ENCODE measurements around the gene TSNAXIP1. TPM values are rescaled to one million over a fixed set of nuclear protein-coding genes. Genes with fewer than 3 reads are reported as not detected.

TSNAXIP1 gene
- total RNA-seq, 5 donors from 2014 or later (not counting 1 experiment from before 2014, with no cell fraction given) = 0.30 to 0.45 (median 0.37) TPM

DNA sequence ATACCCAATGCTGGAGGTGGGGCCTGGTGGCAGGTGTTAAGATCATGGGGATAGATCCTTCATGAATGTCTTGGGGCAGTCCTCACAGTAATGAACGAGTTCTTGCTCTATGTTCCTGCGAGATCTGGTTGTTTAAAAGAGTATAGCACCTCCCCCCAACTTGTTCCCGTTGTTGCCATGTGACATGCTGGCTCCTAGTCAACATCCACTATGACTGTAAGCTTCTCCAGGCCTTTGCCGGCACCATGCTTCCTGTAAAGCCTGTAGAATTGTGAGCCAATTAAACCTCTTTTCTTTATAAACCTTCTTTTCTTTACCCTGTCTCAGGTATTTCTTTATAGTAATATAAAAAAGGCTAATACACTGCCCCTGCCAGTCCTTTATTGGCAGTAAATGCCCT is 33.6 kb upstream of the TSNAXIP1 start:
- ChIA-PET CTCF (no interaction called here), POLR2A (no interaction called here)
- Histone ChIP-seq H3K36me3 (ENCODE audit: control insufficient read depth in 2 of 2, extremely low read depth in 1 of 2, insufficient read depth in 1 of 2, low read length in 1 of 2) (peaks cover 9 to 23% of the 10 kb centered on the region in 2 donors), H3K4me1 (ENCODE audit: control insufficient read depth in 1 of 2, extremely low read depth in 1 of 2, insufficient read depth in 2 of 2, low read length in 2 of 2) (no peaks in the 10 kb centered on the region), H3K27me3 (replicated peaks in 1 of 2; ENCODE audit: control insufficient read depth in 2 of 2, extremely low read depth in 1 of 2, insufficient read depth in 2 of 2, low read length in 1 of 2) (no peaks in the 10 kb centered on the region), H3K9me3 (no peaks in the 10 kb centered on the region), H3K4me3 (ENCODE audit: control insufficient read depth in 1 of 2, extremely low read depth in 1 of 2, low read length in 1 of 2) (no peak overlapping the region), H3K27ac (ENCODE audit: low read length) (no peak overlapping the region)
- Mint-ChIP-seq H3K4me1 (peaks cover 8 to 10% (median 9%) of the 10 kb centered on the region in 3 donors), H3K9me3 (no peaks in the 10 kb centered on the region), H3K27me3 (no peaks in the 10 kb centered on the region), H3K4me3 (no peak overlapping the region), H3K36me3 (peaks cover 30% of the 10 kb centered on the region), H3K27ac (peak overlapping the region in 1 of 2 donors; percentile 16)
- ATAC-seq (replicated peaks in 1 of 4) = no peak
- no CpG with 5 or more reads among the region's 4 CpGs for WGBS (ENCODE audit: insufficient coverage)
- DNase-seq = no peak

DNA sequence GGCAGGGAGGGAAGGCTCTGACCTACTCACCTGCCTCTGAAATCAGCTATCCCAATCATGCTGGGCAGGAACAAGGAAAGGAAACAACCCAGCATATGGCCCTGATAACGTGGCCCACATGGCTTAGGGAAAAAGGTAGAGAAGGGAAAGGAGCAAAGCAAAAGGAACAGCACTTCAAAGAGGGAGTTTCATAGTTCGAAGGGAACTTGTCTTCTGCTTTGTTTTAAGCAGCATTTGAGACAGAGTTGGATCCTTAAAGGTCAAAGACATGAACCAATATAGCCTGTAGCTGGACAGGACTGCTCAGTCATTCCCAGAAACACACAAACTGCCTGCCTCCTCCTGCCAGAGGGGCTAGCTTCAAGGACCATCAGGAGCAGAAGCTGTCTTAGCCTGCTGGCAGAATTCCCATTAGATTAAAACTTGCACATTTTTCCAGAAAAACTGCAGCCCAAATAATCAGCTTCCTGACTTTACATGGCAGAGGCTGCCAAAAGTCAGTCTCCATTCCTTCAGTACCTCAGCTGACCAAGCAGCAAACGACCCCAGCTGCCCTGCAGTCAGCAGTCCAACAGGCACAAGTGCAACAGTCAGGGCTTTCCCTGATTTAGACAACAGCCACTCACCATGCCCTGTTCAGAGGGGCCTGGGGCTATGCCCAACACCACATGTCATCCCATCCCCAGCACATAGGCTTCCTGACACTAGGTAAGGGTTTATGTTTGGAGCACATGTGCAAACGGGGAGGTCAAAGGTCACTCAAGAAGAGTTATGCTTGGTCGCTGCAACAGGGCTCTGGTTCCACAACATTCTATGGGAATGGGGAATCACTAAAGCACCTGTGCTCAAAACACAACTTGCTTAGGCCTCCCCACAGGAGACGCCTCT is 32.9 kb upstream of the TSNAXIP1 start:
- ATAC-seq (replicated peaks in 1 of 4) (no peak), DNase-seq (no peak)
- no peaks in the 10 kb centered on the region for H3K27me3 ChIP-seq (replicated peaks in 1 of 2; ENCODE audit: control insufficient read depth in 2 of 2, extremely low read depth in 1 of 2, insufficient read depth in 2 of 2, low read length in 1 of 2)
- WGBS (ENCODE audit: insufficient coverage) = 66% methylated on average over 3 of the region's 6 CpGs
- H3K27ac ChIP-seq (ENCODE audit: low read length) = no peak overlapping the region
- ChIA-PET POLR2A (no interaction called here), CTCF (no interaction called here)
- peaks cover 9 to 10% (median 10%) of the 10 kb centered on the region in 3 donors for H3K4me1 Mint-ChIP-seq
- H3K9me3 ChIP-seq = no peaks in the 10 kb centered on the region
- peaks cover 30% of the 10 kb centered on the region for H3K36me3 Mint-ChIP-seq
- no peaks in the 10 kb centered on the region for H3K4me1 ChIP-seq (ENCODE audit: control insufficient read depth in 1 of 2, extremely low read depth in 1 of 2, insufficient read depth in 2 of 2, low read length in 2 of 2)
- no peaks in the 10 kb centered on the region for H3K9me3 Mint-ChIP-seq
- H3K27me3 Mint-ChIP-seq = no peaks in the 10 kb centered on the region
- H3K4me3 Mint-ChIP-seq = no peak overlapping the region
- H3K27ac Mint-ChIP-seq = no peak overlapping the region
- peaks cover 9 to 19% of the 10 kb centered on the region in 2 donors for H3K36me3 ChIP-seq (ENCODE audit: control insufficient read depth in 2 of 2, extremely low read depth in 1 of 2, insufficient read depth in 1 of 2, low read length in 1 of 2)
- no peak overlapping the region for H3K4me3 ChIP-seq (ENCODE audit: control insufficient read depth in 1 of 2, extremely low read depth in 1 of 2, low read length in 1 of 2)

DNA sequence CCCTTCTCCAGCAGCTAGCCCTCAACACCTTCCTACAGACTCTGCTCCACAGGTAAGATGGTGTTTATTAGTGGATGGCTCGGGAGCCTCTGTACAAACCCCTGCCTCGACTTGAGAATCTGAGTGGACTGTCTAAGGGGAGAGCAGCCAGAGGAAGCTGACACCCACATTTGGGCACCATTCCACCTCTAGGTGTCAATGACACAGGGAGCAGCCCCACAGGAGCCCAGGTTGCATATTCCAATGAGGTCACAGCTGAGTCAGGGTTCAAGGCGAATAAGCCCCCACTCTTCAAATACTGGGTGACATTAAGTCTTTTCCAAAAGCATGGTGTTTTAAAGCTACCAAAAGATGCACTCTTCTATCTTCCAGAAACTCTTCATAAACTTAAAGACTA is 32.2 kb upstream of the TSNAXIP1 start:
- Mint-ChIP-seq H3K36me3 (peaks cover 30% of the 10 kb centered on the region), H3K9me3 (no peaks in the 10 kb centered on the region), H3K4me3 (no peak overlapping the region), H3K27me3 (no peaks in the 10 kb centered on the region), H3K4me1 (peaks cover 11 to 14% (median 12%) of the 10 kb centered on the region in 3 donors), H3K27ac (no peak overlapping the region)
- ChIA-PET CTCF (no interaction called here), POLR2A (no interaction called here)
- peaks cover 0 to 4% of the 10 kb centered on the region in 2 experiments for H3K4me1 ChIP-seq (ENCODE audit: control insufficient read depth in 1 of 2, extremely low read depth in 1 of 2, insufficient read depth in 2 of 2, low read length in 2 of 2)
- no peaks in the 10 kb centered on the region for H3K9me3 ChIP-seq
- H3K27ac ChIP-seq (ENCODE audit: low read length) = no peak overlapping the region
- no peak for DNase-seq
- H3K36me3 ChIP-seq (ENCODE audit: control insufficient read depth in 2 of 2, extremely low read depth in 1 of 2, insufficient read depth in 1 of 2, low read length in 1 of 2) = peaks cover 9 to 18% of the 10 kb centered on the region in 2 donors
- no peaks in the 10 kb centered on the region for H3K27me3 ChIP-seq (replicated peaks in 1 of 2; ENCODE audit: control insufficient read depth in 2 of 2, extremely low read depth in 1 of 2, insufficient read depth in 2 of 2, low read length in 1 of 2)
- no CpG with 5 or more reads among the region's 3 CpGs for WGBS (ENCODE audit: insufficient coverage)
- no peak for ATAC-seq (replicated peaks in 1 of 4)
- no peak overlapping the region for H3K4me3 ChIP-seq (ENCODE audit: control insufficient read depth in 1 of 2, extremely low read depth in 1 of 2, low read length in 1 of 2)

DNA sequence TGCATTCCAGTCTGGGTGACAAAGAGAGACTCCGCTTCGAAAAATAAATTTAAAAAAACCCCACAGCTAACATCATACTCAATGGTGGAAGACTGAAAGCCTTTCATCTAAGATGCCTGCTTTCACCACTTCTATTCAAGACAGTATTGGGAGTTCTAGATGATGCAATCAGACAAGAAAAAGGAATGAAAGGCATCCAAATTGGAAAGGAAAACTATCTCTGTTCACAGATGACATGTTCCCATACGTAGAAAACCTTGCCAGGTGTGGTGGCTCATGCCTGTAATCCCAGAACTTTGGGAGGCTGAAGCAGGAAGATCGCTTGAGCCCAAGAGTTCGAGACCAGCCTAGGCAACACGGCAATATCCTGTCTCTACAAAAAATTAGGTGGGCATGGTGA is 31.4 kb upstream of the TSNAXIP1 start:
- DNase-seq (no peak), ATAC-seq (replicated peaks in 1 of 4) (no peak)
- Mint-ChIP-seq H3K4me3 (no peak overlapping the region), H3K27me3 (no peaks in the 10 kb centered on the region), H3K36me3 (peaks cover 31% of the 10 kb centered on the region), H3K27ac (no peak overlapping the region), H3K9me3 (no peaks in the 10 kb centered on the region), H3K4me1 (peaks cover 18 to 19% (median 19%) of the 10 kb centered on the region in 3 donors)
- peaks cover 9 to 16% of the 10 kb centered on the region in 2 donors for H3K36me3 ChIP-seq (ENCODE audit: control insufficient read depth in 2 of 2, extremely low read depth in 1 of 2, insufficient read depth in 1 of 2, low read length in 1 of 2)
- no peaks in the 10 kb centered on the region for H3K27me3 ChIP-seq (replicated peaks in 1 of 2; ENCODE audit: control insufficient read depth in 2 of 2, extremely low read depth in 1 of 2, insufficient read depth in 2 of 2, low read length in 1 of 2)
- WGBS (ENCODE audit: insufficient coverage) = 83% methylated on average over 3 of the region's 6 CpGs
- no peak overlapping the region for H3K27ac ChIP-seq (ENCODE audit: low read length)
- ChIA-PET POLR2A (no interaction called here), CTCF (no interaction called here)
- no peak overlapping the region for H3K4me3 ChIP-seq (ENCODE audit: control insufficient read depth in 1 of 2, extremely low read depth in 1 of 2, low read length in 1 of 2)
- H3K4me1 ChIP-seq (ENCODE audit: control insufficient read depth in 1 of 2, extremely low read depth in 1 of 2, insufficient read depth in 2 of 2, low read length in 2 of 2) = peaks cover 3 to 7% of the 10 kb centered on the region in 2 experiments
- no peaks in the 10 kb centered on the region for H3K9me3 ChIP-seq

DNA sequence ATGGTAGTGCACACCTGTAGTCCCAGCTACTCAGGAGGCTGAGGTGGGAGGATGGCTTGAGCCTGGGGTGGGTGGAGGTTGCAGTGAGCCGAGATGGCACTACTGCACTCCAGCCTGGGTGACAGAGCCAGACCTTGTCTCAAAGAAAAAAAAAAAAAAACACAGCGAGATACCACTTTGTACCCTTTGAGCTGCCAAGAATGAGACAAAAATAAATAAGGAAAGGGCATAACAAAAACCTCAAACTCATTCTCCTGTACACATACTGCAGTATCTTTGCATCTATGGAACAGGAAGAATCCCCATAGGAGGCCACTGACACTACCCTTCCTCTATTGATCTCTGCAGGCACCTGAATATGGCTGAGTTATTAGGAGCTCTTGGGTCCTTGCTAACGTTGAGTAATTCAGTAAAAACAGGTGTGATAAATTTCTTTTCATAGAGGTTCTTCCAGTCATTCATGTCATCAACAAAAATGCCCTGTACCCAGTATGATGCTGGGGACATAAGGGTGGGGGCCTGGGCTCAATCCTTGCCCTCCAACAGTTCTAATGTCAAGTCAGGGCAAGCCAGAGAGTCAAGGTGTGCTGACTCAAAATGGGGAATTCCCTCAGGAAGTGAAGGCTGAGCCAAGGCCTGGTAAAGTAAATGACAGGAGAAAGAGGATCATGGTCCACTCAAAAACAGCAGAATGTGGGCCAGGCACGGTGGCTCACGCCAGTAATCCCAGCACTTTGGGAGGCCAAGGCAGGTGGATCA is 27.3 kb upstream of the TSNAXIP1 start:
- Histone ChIP-seq H3K27ac (ENCODE audit: low read length) (no peak overlapping the region), H3K36me3 (ENCODE audit: control insufficient read depth in 2 of 2, extremely low read depth in 1 of 2, insufficient read depth in 1 of 2, low read length in 1 of 2) (peaks cover 0 to 3% of the 10 kb centered on the region in 2 donors), H3K4me1 (ENCODE audit: control insufficient read depth in 1 of 2, extremely low read depth in 1 of 2, insufficient read depth in 2 of 2, low read length in 2 of 2) (peaks cover 11 to 22% of the 10 kb centered on the region in 2 experiments), H3K4me3 (ENCODE audit: control insufficient read depth in 1 of 2, extremely low read depth in 1 of 2, low read length in 1 of 2) (no peak overlapping the region), H3K9me3 (no peaks in the 10 kb centered on the region), H3K27me3 (replicated peaks in 1 of 2; ENCODE audit: control insufficient read depth in 2 of 2, extremely low read depth in 1 of 2, insufficient read depth in 2 of 2, low read length in 1 of 2) (no peaks in the 10 kb centered on the region)
- Mint-ChIP-seq H3K27ac (peak overlapping the region; percentile 11 to 29), H3K4me1 (peaks cover 39 to 46% (median 43%) of the 10 kb centered on the region in 3 donors), H3K4me3 (no peak overlapping the region), H3K36me3 (peaks cover 15% of the 10 kb centered on the region), H3K9me3 (no peaks in the 10 kb centered on the region), H3K27me3 (no peaks in the 10 kb centered on the region)
- no CpG with 5 or more reads among the region's 5 CpGs for WGBS (ENCODE audit: insufficient coverage)
- POLR2A ChIA-PET = no interaction called here
- CTCF ChIA-PET = interaction anchor here in 1 of 2 donors (0.6 to 0.7 kb wide), 2 partner anchors 145 to 355 kb away, joined by 4 read pairs; no protein-coding TSS in a partner anchor
- no peak for ATAC-seq (replicated peaks in 1 of 4)
- no peak for DNase-seq

DNA sequence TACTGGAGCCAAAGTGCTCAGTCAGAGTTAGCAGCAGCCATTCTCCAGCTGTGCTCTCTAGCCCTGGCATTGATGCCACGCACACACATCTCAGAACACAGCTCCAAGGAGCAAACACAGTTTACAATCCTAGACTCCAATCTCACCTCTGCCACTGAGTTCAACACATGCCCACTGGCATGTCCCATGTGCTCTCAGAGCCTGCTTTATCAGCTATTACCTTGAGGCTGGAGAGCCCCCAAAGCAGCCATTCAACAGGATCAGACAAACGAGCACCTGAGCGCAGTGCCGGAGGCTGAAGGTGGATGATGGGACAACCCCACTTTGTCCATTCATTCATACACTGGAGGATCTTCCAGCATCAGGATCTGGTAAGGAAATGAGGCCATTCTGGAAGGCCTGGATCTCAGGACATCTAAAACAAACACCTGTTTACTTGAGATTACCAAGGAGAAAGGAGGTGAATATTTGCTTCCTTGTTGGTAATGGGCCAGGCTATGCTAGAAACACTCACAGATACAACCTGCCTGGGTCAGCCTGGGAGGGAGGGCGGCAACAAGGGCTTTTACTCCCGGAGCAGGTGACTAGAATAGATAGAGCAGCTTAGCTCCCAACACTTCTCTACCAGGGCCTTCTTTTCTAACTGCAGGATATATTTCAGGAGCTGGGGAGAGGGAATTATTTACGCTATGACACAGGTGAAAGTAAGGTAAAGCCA is 25.7 kb upstream of the TSNAXIP1 start:
- H3K27ac ChIP-seq (ENCODE audit: low read length) = peak overlapping the region; percentile 36

More for the DNA sequence above, 25.7 kb upstream of the TSNAXIP1 start:
- H3K36me3 Mint-ChIP-seq = peaks cover 12% of the 10 kb centered on the region
- Histone ChIP-seq H3K4me3 (ENCODE audit: control insufficient read depth in 1 of 2, extremely low read depth in 1 of 2, low read length in 1 of 2) (no peak overlapping the region), H3K9me3 (no peaks in the 10 kb centered on the region), H3K4me1 (ENCODE audit: control insufficient read depth in 1 of 2, extremely low read depth in 1 of 2, insufficient read depth in 2 of 2, low read length in 2 of 2) (peaks cover 11 to 22% of the 10 kb centered on the region in 2 experiments), H3K27me3 (replicated peaks in 1 of 2; ENCODE audit: control insufficient read depth in 2 of 2, extremely low read depth in 1 of 2, insufficient read depth in 2 of 2, low read length in 1 of 2) (no peaks in the 10 kb centered on the region), H3K36me3 (ENCODE audit: control insufficient read depth in 2 of 2, extremely low read depth in 1 of 2, insufficient read depth in 1 of 2, low read length in 1 of 2) (no peaks in the 10 kb centered on the region)
- whole genome bisulfite sequencing (ENCODE audit: insufficient coverage) = 100% methylated on average over 1 of the region's 7 CpGs
- peak overlapping the region; percentile 86 to 93 for H3K27ac Mint-ChIP-seq
- ATAC-seq (replicated peaks in 1 of 4) (peak in 3 of 4 experiments; percentile 29 to 41 (median 39)), DNase-seq (no peak)
- H3K27me3 Mint-ChIP-seq = no peaks in the 10 kb centered on the region
- POLR2A ChIA-PET = interaction anchor here in 1 of 2 donors (0.5 kb wide), 1 partner anchor 449 kb away, joined by 4 read pairs; no protein-coding TSS in a partner anchor
- H3K4me1 Mint-ChIP-seq = peaks cover 37 to 41% (median 41%) of the 10 kb centered on the region in 3 donors
- CTCF ChIA-PET = interaction anchor here (0.6 to 0.8 kb wide), 2 partner anchors 86 to 267 kb away, joined by 3 read pairs; no protein-coding TSS in a partner anchor
- H3K9me3 Mint-ChIP-seq = no peaks in the 10 kb centered on the region
- peak overlapping the region in 1 of 3 donors; percentile 46 for H3K4me3 Mint-ChIP-seq

Measured in T-cell (primary cell).